ENCODE results near the gene ATP6AP1.

The ATP6AP1 gene

DNA sequence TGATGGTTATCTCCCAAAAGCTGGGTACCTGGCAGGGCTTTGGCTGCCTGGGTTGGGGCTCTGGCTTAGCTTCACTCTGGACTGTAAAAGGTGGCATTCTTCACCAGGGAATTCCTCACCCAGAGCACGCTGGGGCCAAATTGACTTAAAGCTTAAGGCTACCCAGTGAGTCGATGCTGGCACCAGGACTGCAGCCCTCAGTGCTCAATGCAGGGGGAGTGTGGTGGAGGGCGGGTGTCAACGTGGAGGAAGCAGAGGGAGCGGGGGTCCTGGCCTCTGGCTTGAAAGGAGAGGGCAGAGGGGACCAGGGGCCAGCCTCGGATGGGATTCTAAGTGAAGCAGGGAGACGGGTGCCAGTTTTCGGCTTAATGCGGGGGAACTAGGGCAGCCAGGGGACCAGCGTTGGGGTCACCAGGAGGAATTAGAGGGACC lies 15.0 kb downstream of the ATP6AP1 start (continued):
- no peak for TF ChIP-seq PRDM4 (tag by site-specific recombination; IDR thresholded peaks at IDR 0.05)
- no peak for TF ChIP-seq ZNF624 (tag by site-specific recombination; IDR thresholded peaks at IDR 0.05)
- no peak for TF ChIP-seq ZIC2 (tag by site-specific recombination; IDR thresholded peaks at IDR 0.05)
- peak; percentile 46; the same call in 1 of the 2 replicates for TF ChIP-seq PATZ1 (tag by site-specific recombination; IDR thresholded peaks at IDR 0.05)
- no peak for TF ChIP-seq ZNF184 (tag by site-specific recombination; IDR thresholded peaks at IDR 0.05)
- TF ChIP-seq ZNF292 (tag by site-specific recombination; IDR thresholded peaks at IDR 0.05; ENCODE audit: borderline replicate concordance, low read depth) = no peak
- no peak for TF ChIP-seq ZNF426 (tag by site-specific recombination; IDR thresholded peaks at IDR 0.05)
- no peak for TF ChIP-seq ZNF423 (tag by site-specific recombination; IDR thresholded peaks at IDR 0.05)
- no peak for TF ChIP-seq ZNF132 (tag by site-specific recombination; IDR thresholded peaks at IDR 0.05; ENCODE audit: borderline replicate concordance)
- TF ChIP-seq ZNF335 (tag by site-specific recombination; conservative IDR thresholded peaks at IDR 0.05) = peak; percentile 49
- TF ChIP-seq ZNF580 (tag by site-specific recombination; IDR thresholded peaks at IDR 0.05) = no peak
- TF ChIP-seq, protein P1, sequence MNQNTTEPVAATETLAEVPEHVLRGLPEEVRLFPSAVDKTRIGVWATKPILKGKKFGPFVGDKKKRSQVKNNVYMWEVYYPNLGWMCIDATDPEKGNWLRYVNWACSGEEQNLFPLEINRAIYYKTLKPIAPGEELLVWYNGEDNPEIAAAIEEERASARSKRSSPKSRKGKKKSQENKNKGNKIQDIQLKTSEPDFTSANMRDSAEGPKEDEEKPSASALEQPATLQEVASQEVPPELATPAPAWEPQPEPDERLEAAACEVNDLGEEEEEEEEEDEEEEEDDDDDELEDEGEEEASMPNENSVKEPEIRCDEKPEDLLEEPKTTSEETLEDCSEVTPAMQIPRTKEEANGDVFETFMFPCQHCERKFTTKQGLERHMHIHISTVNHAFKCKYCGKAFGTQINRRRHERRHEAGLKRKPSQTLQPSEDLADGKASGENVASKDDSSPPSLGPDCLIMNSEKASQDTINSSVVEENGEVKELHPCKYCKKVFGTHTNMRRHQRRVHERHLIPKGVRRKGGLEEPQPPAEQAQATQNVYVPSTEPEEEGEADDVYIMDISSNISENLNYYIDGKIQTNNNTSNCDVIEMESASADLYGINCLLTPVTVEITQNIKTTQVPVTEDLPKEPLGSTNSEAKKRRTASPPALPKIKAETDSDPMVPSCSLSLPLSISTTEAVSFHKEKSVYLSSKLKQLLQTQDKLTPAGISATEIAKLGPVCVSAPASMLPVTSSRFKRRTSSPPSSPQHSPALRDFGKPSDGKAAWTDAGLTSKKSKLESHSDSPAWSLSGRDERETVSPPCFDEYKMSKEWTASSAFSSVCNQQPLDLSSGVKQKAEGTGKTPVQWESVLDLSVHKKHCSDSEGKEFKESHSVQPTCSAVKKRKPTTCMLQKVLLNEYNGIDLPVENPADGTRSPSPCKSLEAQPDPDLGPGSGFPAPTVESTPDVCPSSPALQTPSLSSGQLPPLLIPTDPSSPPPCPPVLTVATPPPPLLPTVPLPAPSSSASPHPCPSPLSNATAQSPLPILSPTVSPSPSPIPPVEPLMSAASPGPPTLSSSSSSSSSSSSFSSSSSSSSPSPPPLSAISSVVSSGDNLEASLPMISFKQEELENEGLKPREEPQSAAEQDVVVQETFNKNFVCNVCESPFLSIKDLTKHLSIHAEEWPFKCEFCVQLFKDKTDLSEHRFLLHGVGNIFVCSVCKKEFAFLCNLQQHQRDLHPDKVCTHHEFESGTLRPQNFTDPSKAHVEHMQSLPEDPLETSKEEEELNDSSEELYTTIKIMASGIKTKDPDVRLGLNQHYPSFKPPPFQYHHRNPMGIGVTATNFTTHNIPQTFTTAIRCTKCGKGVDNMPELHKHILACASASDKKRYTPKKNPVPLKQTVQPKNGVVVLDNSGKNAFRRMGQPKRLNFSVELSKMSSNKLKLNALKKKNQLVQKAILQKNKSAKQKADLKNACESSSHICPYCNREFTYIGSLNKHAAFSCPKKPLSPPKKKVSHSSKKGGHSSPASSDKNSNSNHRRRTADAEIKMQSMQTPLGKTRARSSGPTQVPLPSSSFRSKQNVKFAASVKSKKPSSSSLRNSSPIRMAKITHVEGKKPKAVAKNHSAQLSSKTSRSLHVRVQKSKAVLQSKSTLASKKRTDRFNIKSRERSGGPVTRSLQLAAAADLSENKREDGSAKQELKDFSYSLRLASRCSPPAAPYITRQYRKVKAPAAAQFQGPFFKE (tag by site-specific recombination; IDR thresholded peaks at IDR 0.05; ENCODE audit: borderline replicate concordance) = no peak
- TF ChIP-seq WT1 (tag by site-specific recombination; IDR thresholded peaks at IDR 0.05) = no peak
- TF ChIP-seq ZNF19 (tag by site-specific recombination; IDR thresholded peaks at IDR 0.05; ENCODE audit: low read depth) = no peak
- TF ChIP-seq OSR2 (tag by site-specific recombination; IDR thresholded peaks at IDR 0.05) = no peak
- no peak for TF ChIP-seq IKZF3 (tag by site-specific recombination; IDR thresholded peaks at IDR 0.05)
- 0 out of 2 replicates have a peak, but pooled peaks have one; percentile 26 for TF ChIP-seq ZNF600 (tag by site-specific recombination; IDR thresholded peaks at IDR 0.05)
- TF ChIP-seq, protein P2, sequence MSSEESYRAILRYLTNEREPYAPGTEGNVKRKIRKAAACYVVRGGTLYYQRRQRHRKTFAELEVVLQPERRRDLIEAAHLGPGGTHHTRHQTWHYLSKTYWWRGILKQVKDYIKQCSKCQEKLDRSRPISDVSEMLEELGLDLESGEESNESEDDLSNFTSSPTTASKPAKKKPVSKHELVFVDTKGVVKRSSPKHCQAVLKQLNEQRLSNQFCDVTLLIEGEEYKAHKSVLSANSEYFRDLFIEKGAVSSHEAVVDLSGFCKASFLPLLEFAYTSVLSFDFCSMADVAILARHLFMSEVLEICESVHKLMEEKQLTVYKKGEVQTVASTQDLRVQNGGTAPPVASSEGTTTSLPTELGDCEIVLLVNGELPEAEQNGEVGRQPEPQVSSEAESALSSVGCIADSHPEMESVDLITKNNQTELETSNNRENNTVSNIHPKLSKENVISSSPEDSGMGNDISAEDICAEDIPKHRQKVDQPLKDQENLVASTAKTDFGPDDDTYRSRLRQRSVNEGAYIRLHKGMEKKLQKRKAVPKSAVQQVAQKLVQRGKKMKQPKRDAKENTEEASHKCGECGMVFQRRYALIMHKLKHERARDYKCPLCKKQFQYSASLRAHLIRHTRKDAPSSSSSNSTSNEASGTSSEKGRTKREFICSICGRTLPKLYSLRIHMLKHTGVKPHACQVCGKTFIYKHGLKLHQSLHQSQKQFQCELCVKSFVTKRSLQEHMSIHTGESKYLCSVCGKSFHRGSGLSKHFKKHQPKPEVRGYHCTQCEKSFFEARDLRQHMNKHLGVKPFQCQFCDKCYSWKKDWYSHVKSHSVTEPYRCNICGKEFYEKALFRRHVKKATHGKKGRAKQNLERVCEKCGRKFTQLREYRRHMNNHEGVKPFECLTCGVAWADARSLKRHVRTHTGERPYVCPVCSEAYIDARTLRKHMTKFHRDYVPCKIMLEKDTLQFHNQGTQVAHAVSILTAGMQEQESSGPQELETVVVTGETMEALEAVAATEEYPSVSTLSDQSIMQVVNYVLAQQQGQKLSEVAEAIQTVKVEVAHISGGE (tag by site-specific recombination; conservative IDR thresholded peaks at IDR 0.05; ENCODE audit: low read depth) = no peak
- no peak for TF ChIP-seq ZNF214 (tag by site-specific recombination; IDR thresholded peaks at IDR 0.05; ENCODE audit: borderline replicate concordance)
- TF ChIP-seq ZNF239 (tag by site-specific recombination; IDR thresholded peaks at IDR 0.05) = no peak
- TF ChIP-seq ZNF571 (tag by site-specific recombination; IDR thresholded peaks at IDR 0.05) = no peak
- TF ChIP-seq, protein P3, sequence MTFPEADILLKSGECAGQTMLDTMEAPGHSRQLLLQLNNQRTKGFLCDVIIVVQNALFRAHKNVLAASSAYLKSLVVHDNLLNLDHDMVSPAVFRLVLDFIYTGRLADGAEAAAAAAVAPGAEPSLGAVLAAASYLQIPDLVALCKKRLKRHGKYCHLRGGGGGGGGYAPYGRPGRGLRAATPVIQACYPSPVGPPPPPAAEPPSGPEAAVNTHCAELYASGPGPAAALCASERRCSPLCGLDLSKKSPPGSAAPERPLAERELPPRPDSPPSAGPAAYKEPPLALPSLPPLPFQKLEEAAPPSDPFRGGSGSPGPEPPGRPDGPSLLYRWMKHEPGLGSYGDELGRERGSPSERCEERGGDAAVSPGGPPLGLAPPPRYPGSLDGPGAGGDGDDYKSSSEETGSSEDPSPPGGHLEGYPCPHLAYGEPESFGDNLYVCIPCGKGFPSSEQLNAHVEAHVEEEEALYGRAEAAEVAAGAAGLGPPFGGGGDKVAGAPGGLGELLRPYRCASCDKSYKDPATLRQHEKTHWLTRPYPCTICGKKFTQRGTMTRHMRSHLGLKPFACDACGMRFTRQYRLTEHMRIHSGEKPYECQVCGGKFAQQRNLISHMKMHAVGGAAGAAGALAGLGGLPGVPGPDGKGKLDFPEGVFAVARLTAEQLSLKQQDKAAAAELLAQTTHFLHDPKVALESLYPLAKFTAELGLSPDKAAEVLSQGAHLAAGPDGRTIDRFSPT (tag by site-specific recombination; IDR thresholded peaks at IDR 0.05) = peak; percentile 33; the same call in 1 of the 2 replicates
- TF ChIP-seq ZNF133 (tag by site-specific recombination; IDR thresholded peaks at IDR 0.05) = no peak
- no peak for TF ChIP-seq ZFP3 (tag by site-specific recombination; IDR thresholded peaks at IDR 0.05; ENCODE audit: low read depth)
